Measurements from ENCODE around the gene SELENON. TPM values are rescaled to one million over a fixed set of nuclear protein-coding genes. Genes with fewer than 3 reads are reported as not detected.
A peak's percentile ranks its signal among the peaks of the same experiment; 100 is the strongest.

Gene SELENON
- polyA plus RNA-seq, 1 of the 3 experiments (the other 2 are of a cell fraction): 56.2 TPM

DNA sequence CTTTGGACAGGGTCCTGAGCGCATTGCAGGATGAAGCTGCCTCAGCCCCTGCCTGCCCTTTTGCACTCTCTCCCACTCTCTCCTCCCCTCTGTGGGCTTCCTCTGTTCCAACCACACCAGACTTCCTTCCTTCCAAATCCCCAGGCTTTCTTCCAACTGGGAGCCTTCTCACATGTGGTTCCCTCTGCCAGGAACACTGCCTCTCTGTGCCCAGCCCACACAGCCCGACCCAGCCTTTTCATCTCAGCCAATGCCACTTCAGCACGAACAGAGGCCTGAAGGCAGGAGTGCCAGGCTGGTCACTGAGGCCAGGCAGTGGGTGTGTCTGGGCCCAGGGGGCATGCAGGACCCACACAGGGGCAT is 5.9 kb downstream of the SELENON start:
- no peak for DNase-seq

DNA sequence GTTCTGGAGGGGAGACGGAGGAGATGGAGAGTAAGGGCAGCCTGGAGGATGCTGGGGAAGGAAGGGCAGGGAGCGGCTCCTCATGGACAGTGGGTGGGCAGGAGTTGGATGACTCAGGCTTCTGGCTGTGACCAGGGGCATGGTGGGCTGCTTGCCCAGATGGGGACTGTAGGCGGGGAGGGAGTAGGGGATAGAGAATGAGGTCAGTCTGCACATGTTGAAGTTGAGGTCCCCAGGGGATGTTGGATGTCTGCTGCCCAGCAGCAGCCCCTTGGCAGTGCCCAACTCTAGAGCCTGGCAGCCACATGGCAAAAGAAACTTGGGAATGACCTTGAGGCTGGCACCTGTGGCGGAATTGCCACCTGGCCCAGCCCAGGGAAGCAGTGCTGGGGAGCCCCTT is 6.4 kb downstream of the SELENON start:
- WGBS (ENCODE audit: low lambda C conversion rate): 77% methylated on average over 4 of the region's 4 CpGs
- H3K4me1 ChIP-seq (ENCODE audit: control insufficient read depth in 1 of 2, insufficient read depth in 2 of 2, low read depth in 1 of 2, low read length in 1 of 2): peaks cover 0 to 33% of the 10 kb centered on the region in 2 experiments; a peak in 3 of 4 replicates
- no peaks in the 10 kb centered on the region for H3K27me3 ChIP-seq (ENCODE audit: insufficient read depth)
- peak; percentile 49 for DNase-seq
- H3K9ac ChIP-seq: no peak overlapping the region
- H3F3A ChIP-seq (replicated peaks; ENCODE audit: insufficient read depth): peaks cover 13% of the 10 kb centered on the region
- POLR2A ChIA-PET: no interaction called here
- peak overlapping the region in 1 of 2 experiments; percentile 8; a peak in 1 of 4 replicates for H3K27ac ChIP-seq (ENCODE audit: low read depth in 2 of 2, low read length in 1 of 2)
- no peaks in the 10 kb centered on the region for H3K9me2 ChIP-seq
- CTCF ChIA-PET: interaction anchor here (3.5 to 4.7 kb wide), 2 partner anchors 12 to 195 kb away, joined by 15 to 76 read pairs; partner anchors contain the start of gene MTFR1L
- peaks cover 3 to 36% of the 10 kb centered on the region in 2 experiments for H3K36me3 ChIP-seq (replicated peaks in 1 of 2; ENCODE audit: control insufficient read depth in 1 of 2, insufficient read depth in 2 of 2, low read length in 1 of 2)
- H3K4me2 ChIP-seq: no peak overlapping the region
- no peak overlapping the region for H3K4me3 ChIP-seq (ENCODE audit: low read depth in 2 of 2, low read length in 1 of 2)
- peaks cover 12% of the 10 kb centered on the region; the same call in 1 of the 2 replicates for H3K79me2 ChIP-seq (ENCODE audit: insufficient read depth)
- no peaks in the 10 kb centered on the region for H4K20me1 ChIP-seq (ENCODE audit: insufficient read depth)
- H2AFZ ChIP-seq (ENCODE audit: low read depth): no peak overlapping the region
- H3K9me3 ChIP-seq: no peaks in the 10 kb centered on the region
- TF ChIP-seq, protein P1, sequence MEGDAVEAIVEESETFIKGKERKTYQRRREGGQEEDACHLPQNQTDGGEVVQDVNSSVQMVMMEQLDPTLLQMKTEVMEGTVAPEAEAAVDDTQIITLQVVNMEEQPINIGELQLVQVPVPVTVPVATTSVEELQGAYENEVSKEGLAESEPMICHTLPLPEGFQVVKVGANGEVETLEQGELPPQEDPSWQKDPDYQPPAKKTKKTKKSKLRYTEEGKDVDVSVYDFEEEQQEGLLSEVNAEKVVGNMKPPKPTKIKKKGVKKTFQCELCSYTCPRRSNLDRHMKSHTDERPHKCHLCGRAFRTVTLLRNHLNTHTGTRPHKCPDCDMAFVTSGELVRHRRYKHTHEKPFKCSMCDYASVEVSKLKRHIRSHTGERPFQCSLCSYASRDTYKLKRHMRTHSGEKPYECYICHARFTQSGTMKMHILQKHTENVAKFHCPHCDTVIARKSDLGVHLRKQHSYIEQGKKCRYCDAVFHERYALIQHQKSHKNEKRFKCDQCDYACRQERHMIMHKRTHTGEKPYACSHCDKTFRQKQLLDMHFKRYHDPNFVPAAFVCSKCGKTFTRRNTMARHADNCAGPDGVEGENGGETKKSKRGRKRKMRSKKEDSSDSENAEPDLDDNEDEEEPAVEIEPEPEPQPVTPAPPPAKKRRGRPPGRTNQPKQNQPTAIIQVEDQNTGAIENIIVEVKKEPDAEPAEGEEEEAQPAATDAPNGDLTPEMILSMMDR (IDR thresholded peaks at IDR 0.05): no peak
- TF ChIP-seq EP300 (IDR thresholded peaks at IDR 0.05; ENCODE audit: borderline replicate concordance in 1 of 2, low read depth in 1 of 2, low read length in 1 of 2): no peak
- TF ChIP-seq FOXM1 (IDR thresholded peaks at IDR 0.05; ENCODE audit: low read depth): no peak
- no peak for TF ChIP-seq NRF1 (IDR thresholded peaks at IDR 0.05; ENCODE audit: low read depth, low read length)
- TF ChIP-seq SMC3 (IDR thresholded peaks at IDR 0.05; ENCODE audit: low read depth, low read length): no peak
- no peak for TF ChIP-seq RFX5 (IDR thresholded peaks at IDR 0.05; ENCODE audit: low read length)
- TF ChIP-seq MXI1 (IDR thresholded peaks at IDR 0.05; ENCODE audit: low read depth, low read length): no peak
- no peak for TF ChIP-seq GATA2 (CRISPR knock-in tag; IDR thresholded peaks at IDR 0.05)
- TF ChIP-seq FOSL2 (IDR thresholded peaks at IDR 0.05; ENCODE audit: borderline replicate concordance, low read depth): no peak
- TF ChIP-seq RXRA (IDR thresholded peaks at IDR 0.05; ENCODE audit: borderline replicate concordance, low read depth): no peak
- no peak for TF ChIP-seq RAD21 (IDR thresholded peaks at IDR 0.05; ENCODE audit: low read length)
- no peak for TF ChIP-seq TEAD4 (IDR thresholded peaks at IDR 0.05; ENCODE audit: borderline replicate concordance, insufficient read depth)
- no peak for TF ChIP-seq USF1 (IDR thresholded peaks at IDR 0.05; ENCODE audit: borderline replicate concordance, low read depth)
- TF ChIP-seq FOXJ3 (CRISPR knock-in tag; IDR thresholded peaks at IDR 0.05): no peak
- TF ChIP-seq YY1 (IDR thresholded peaks at IDR 0.05; ENCODE audit: low read depth): no peak

More for the DNA sequence above, 5.9 kb downstream of the SELENON start:
- Histone ChIP-seq H3K9me3 (no peaks in the 10 kb centered on the region), H3K79me2 (ENCODE audit: insufficient read depth) (peaks cover 18% of the 10 kb centered on the region; the same call in 1 of the 2 replicates), H3K4me1 (ENCODE audit: control insufficient read depth in 1 of 2, insufficient read depth in 2 of 2, low read depth in 1 of 2, low read length in 1 of 2) (peaks cover 0 to 32% of the 10 kb centered on the region in 2 experiments; a peak in 3 of 4 replicates), H3K27me3 (ENCODE audit: insufficient read depth) (no peaks in the 10 kb centered on the region), H3K27ac (ENCODE audit: low read depth in 2 of 2, low read length in 1 of 2) (peak overlapping the region in 1 of 2 experiments; percentile 8; a peak in 1 of 4 replicates), H2AFZ (ENCODE audit: low read depth) (no peak overlapping the region), H3K9me2 (no peaks in the 10 kb centered on the region), H3K9ac (no peak overlapping the region), H3F3A (replicated peaks; ENCODE audit: insufficient read depth) (peaks cover 13% of the 10 kb centered on the region), H3K4me3 (ENCODE audit: low read depth in 2 of 2, low read length in 1 of 2) (no peak overlapping the region), H3K4me2 (no peak overlapping the region), H4K20me1 (ENCODE audit: insufficient read depth) (no peaks in the 10 kb centered on the region), H3K36me3 (replicated peaks in 1 of 2; ENCODE audit: control insufficient read depth in 1 of 2, insufficient read depth in 2 of 2, low read length in 1 of 2) (peaks cover 3 to 32% of the 10 kb centered on the region in 2 experiments)
- ChIA-PET POLR2A (no interaction called here), CTCF (no interaction called here)
- whole genome bisulfite sequencing (ENCODE audit: low lambda C conversion rate): 74% methylated on average over 3 of the region's 3 CpGs
- no peak for TF ChIP-seq POLR2AphosphoS5 (IDR thresholded peaks at IDR 0.05; ENCODE audit: low read depth, low read length)
- no peak for TF ChIP-seq FOSL2 (IDR thresholded peaks at IDR 0.05; ENCODE audit: borderline replicate concordance, low read depth)
- no peak for TF ChIP-seq GATA2 (CRISPR knock-in tag; IDR thresholded peaks at IDR 0.05)

Data from SK-N-SH (cell line).